ENCODE data around the gene PRRX2.
A peak's percentile ranks its signal among the peaks of the same experiment; 100 is the strongest.

Gene PRRX2

DNA sequence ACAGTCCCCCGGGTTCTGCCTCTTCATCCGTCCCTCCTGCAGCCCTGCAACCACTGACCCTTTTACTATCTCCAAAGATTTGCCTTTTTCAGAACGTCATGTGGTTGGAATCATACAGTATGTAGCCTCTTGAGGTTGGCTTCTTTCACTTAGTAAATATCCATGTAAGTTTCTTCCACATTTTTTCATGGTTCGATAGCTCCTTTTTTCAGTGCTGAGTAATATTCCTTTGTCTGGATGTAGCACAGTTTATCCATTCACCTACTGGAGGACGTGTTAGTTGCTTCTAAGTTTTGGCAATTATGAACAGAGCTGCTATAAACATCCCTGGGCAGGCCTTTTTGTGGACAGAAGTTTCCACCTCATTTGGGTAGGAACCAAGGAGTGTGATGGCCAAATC lies 27.1 kb downstream of the PRRX2 start (continued):
- TF ChIP-seq KLF7 (tag by site-specific recombination; IDR thresholded peaks at IDR 0.05; ENCODE audit: borderline replicate concordance) = no peak
- TF ChIP-seq, protein P1, sequence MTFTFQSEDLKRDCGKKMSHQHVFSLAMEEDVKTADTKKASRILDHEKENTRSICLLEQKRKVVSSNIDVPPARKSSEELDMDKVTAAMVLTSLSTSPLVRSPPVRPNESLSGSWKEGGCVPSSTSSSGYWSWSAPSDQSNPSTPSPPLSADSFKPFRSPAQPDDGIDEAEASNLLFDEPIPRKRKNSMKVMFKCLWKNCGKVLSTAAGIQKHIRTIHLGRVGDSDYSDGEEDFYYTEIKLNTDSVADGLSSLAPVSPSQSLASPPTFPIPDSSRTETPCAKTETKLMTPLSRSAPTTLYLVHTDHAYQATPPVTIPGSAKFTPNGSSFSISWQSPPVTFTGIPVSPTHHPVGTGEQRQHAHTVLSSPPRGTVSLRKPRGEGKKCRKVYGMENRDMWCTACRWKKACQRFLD (tag by site-specific recombination; IDR thresholded peaks at IDR 0.05) = no peak

DNA sequence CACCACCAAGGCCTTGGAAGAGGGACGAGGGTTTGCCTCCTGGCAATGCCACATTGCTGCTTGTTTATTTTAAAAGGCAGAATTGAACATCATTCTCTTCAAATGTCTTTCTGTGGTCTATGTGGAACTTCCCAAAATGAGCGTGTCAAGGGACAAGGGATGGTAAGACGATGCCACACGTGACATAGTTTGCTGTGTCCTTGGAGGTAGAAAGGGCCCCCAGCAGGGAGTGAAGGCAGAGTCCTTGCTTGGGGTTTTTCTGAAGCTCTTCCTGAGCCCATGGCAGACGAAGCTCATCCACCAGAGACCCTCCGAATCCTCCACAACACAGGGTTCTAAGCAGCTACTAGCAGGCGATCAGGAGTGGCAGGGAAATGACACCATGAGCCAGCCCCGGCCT lies 28.3 kb downstream of the PRRX2 start:
- TF ChIP-seq ZNF529 (tag by site-specific recombination; IDR thresholded peaks at IDR 0.05; ENCODE audit: insufficient replicate concordance) = no peak
- TF ChIP-seq, protein P2, sequence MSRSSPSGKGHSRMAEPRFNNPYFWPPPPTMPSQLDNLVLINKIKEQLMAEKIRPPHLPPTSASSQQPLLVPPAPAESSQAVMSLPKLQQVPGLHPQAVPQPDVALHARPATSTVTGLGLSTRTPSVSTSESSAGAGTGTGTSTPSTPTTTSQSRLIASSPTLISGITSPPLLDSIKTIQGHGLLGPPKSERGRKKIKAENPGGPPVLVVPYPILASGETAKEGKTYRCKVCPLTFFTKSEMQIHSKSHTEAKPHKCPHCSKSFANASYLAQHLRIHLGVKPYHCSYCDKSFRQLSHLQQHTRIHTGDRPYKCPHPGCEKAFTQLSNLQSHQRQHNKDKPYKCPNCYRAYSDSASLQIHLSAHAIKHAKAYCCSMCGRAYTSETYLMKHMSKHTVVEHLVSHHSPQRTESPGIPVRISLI (tag by site-specific recombination; IDR thresholded peaks at IDR 0.05) = no peak
- no peak for TF ChIP-seq ZNF776 (tag by site-specific recombination; IDR thresholded peaks at IDR 0.05; ENCODE audit: borderline replicate concordance)
- TF ChIP-seq KLF1 (tag by site-specific recombination; IDR thresholded peaks at IDR 0.05) = no peak
- TF ChIP-seq, protein P3, sequence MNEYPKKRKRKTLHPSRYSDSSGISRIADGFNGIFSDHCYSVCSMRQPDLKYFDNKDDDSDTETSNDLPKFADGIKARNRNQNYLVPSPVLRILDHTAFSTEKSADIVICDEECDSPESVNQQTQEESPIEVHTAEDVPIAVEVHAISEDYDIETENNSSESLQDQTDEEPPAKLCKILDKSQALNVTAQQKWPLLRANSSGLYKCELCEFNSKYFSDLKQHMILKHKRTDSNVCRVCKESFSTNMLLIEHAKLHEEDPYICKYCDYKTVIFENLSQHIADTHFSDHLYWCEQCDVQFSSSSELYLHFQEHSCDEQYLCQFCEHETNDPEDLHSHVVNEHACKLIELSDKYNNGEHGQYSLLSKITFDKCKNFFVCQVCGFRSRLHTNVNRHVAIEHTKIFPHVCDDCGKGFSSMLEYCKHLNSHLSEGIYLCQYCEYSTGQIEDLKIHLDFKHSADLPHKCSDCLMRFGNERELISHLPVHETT (tag by site-specific recombination; IDR thresholded peaks at IDR 0.05) = no peak
- TF ChIP-seq ZNF549 (tag by site-specific recombination; IDR thresholded peaks at IDR 0.05) = no peak
- TF ChIP-seq, protein P4, sequence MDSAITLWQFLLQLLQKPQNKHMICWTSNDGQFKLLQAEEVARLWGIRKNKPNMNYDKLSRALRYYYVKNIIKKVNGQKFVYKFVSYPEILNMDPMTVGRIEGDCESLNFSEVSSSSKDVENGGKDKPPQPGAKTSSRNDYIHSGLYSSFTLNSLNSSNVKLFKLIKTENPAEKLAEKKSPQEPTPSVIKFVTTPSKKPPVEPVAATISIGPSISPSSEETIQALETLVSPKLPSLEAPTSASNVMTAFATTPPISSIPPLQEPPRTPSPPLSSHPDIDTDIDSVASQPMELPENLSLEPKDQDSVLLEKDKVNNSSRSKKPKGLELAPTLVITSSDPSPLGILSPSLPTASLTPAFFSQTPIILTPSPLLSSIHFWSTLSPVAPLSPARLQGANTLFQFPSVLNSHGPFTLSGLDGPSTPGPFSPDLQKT (IDR thresholded peaks at IDR 0.05; ENCODE audit: borderline replicate concordance, low read depth, low read length) = no peak
- no peak for TF ChIP-seq ZNF514 (tag by site-specific recombination; IDR thresholded peaks at IDR 0.05)
- no peak for TF ChIP-seq FEZF1 (tag by site-specific recombination; IDR thresholded peaks at IDR 0.05)
- no peak for TF ChIP-seq ZNF311 (tag by site-specific recombination; IDR thresholded peaks at IDR 0.05; ENCODE audit: borderline replicate concordance)
- no peak for TF ChIP-seq EGR2 (tag by site-specific recombination; IDR thresholded peaks at IDR 0.05; ENCODE audit: low read depth)
- no peak for TF ChIP-seq ZNF223 (tag by site-specific recombination; IDR thresholded peaks at IDR 0.05)
- TF ChIP-seq ZNF747 (tag by site-specific recombination; IDR thresholded peaks at IDR 0.05) = no peak
- no peak for TF ChIP-seq ZNF596 (tag by site-specific recombination; IDR thresholded peaks at IDR 0.05)
- no peak for TF ChIP-seq ZNF621 (tag by site-specific recombination; IDR thresholded peaks at IDR 0.05)
- TF ChIP-seq ZNF76 (tag by site-specific recombination; IDR thresholded peaks at IDR 0.05; ENCODE audit: borderline replicate concordance, low read depth) = no peak
- Histone ChIP-seq H3K4me1 (ENCODE audit: control insufficient read depth, insufficient read depth, low read length) (no peaks in the 10 kb centered on the region; the same call in 1 of the 2 replicates), H3K36me3 (ENCODE audit: control insufficient read depth in 2 of 2, insufficient read depth in 1 of 2, low read length in 2 of 2) (no peaks in the 10 kb centered on the region), H3K27ac (ENCODE audit: extremely low read depth, low read depth, low read length) (no peak overlapping the region), H3K9me3 (ENCODE audit: control insufficient read depth, insufficient read depth, low read depth, low read length) (no peaks in the 10 kb centered on the region), H3K4me3 (ENCODE audit: low read depth, low read length) (no peak overlapping the region)
- ChIA-PET POLR2A (no interaction called here), CTCF (interaction anchor here (0.6 to 1.4 kb wide), 4 partner anchors 15 to 737 kb away, joined by 3 read pairs; no protein-coding TSS in a partner anchor)

DNA sequence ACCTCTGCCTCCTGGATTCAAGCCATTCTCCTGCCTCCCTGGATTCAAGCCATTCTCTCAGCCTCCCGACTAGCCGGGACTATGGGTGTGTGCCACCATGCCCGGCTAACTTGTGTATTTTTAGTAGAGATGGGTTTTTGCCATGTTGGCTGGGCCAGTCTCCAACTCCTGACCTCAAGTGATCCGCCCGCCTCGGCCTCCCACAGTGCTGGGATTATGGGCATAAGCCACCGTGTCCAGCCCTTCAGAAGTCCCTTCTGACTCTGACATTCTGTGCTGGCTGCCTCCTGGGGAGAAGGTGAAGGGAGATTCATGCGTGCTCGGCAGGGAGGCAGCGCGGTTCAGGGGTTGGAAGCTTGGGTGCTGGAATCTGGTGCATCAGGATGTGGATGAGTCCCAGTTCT lies 28.8 kb downstream of the PRRX2 start:
- ChIA-PET CTCF (interaction anchor here (0.6 to 1.4 kb wide), 5 partner anchors 8 to 737 kb away, joined by 3 read pairs; no protein-coding TSS in a partner anchor), POLR2A (no interaction called here)
- H3K4me1 ChIP-seq (ENCODE audit: control insufficient read depth, insufficient read depth, low read length) = no peaks in the 10 kb centered on the region; the same call in 1 of the 2 replicates
- H3K36me3 ChIP-seq (ENCODE audit: control insufficient read depth in 2 of 2, insufficient read depth in 1 of 2, low read length in 2 of 2) = no peaks in the 10 kb centered on the region
- TF ChIP-seq ZNF707 (tag by site-specific recombination; IDR thresholded peaks at IDR 0.05) (no peak), GLIS1 (tag by site-specific recombination; IDR thresholded peaks at IDR 0.05) (peak; percentile 57), ZIC2 (tag by site-specific recombination; IDR thresholded peaks at IDR 0.05) (peak; percentile 60)
- TF ChIP-seq, protein P5, sequence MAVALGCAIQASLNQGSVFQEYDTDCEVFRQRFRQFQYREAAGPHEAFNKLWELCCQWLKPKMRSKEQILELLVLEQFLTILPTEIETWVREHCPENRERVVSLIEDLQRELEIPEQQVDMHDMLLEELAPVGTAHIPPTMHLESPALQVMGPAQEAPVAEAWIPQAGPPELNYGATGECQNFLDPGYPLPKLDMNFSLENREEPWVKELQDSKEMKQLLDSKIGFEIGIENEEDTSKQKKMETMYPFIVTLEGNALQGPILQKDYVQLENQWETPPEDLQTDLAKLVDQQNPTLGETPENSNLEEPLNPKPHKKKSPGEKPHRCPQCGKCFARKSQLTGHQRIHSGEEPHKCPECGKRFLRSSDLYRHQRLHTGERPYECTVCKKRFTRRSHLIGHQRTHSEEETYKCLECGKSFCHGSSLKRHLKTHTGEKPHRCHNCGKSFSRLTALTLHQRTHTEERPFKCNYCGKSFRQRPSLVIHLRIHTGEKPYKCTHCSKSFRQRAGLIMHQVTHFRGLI (tag by site-specific recombination; IDR thresholded peaks at IDR 0.05) = no peak
- H3K27ac ChIP-seq (ENCODE audit: extremely low read depth, low read depth, low read length) = no peak overlapping the region
- H3K4me3 ChIP-seq (ENCODE audit: low read depth, low read length) = no peak overlapping the region
- no peaks in the 10 kb centered on the region for H3K9me3 ChIP-seq (ENCODE audit: control insufficient read depth, insufficient read depth, low read depth, low read length)

Measured in HEK293 (cell line).